GM19438 (cell line): Measurements from ENCODE around the gene ACYP1.

Experiments used
- ATAC-seq: cut with Tn5 transposase; IDR thresholded peaks from one replicate; pipeline ENCODE4 v1.9.1; 2021; ENCODE audit warnings: low read depth; ENCODE audit not compliant: unreplicated experiment

The ACYP1 gene

DNA sequence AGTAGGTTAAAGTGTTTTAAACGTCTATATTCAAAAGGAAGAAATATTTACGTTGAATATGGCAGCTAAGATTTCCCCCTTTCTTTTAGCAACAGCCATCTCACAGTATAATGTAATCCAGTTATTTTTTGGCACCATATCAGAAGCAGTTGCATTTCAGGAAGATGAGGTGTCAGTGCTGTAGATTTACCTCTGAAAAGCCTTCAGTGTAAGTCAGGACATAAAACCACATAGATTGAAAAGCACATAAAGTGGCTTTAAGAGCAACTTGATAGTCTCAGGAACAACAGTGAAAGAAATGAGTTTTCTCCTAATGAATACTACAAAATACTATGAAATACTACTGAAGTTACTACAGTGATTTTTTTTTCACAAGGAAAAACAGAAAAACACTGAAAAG lies 19.5 kb downstream of the ACYP1 start:
- no peak for ATAC-seq

DNA sequence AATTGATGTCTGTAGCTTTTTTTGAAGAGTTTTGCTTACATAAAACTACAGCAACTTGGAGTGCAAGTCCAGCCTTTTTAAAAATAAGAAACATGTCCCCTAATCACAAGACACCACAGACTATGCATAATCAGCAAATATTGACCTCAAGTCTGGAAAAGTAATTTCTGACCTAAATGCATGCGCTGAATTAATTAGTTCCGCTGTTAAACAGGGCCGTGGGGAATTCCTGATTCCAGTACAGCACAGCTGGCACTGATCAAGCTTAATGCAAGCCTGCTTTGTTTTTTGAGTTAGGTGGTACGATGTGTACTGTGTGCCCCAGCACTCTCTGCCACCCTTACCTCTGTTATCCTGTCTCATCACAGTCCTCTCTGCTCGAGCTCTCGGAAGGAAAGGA lies 21.8 kb downstream of the ACYP1 start:
- ATAC-seq, result no peak

DNA sequence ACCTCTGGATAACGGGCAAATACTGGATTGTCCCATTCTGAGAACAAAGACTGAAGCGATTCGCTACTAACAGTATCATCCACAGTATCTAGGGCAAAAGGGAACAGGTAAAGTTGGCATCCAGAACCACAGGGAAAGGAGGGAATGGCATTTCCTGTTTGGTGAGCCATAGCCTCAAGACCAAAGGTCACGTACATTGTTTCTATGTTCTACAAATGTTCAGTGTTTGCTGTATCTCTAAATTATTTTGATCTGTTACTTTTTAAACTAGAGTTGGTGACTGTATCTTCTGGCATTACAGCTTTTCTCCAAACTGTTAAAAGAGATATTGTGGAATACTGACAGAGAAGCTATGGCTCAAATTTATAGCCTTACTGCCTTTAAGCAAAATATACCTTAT lies 22.2 kb downstream of the ACYP1 start:
- no peak for ATAC-seq

DNA sequence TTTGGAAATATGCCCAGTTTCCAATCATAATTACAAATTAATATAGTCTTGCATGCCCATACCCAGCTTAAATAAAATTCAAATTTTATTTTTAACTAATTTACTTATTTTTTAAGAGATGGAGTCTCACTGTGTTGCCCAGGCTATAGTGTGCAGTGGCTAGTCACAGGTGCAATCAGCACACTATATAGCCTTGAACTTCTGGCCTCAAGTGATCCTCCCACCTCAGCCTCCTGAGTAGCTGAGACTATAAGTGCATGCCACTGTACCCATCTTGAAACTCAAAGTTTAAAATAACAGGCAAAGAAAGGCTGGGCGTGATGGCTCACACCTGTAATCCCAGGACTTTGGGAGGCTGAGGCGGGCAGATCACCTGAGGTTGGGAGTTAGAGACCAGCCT lies 22.9 kb downstream of the ACYP1 start:
- no peak for ATAC-seq

DNA sequence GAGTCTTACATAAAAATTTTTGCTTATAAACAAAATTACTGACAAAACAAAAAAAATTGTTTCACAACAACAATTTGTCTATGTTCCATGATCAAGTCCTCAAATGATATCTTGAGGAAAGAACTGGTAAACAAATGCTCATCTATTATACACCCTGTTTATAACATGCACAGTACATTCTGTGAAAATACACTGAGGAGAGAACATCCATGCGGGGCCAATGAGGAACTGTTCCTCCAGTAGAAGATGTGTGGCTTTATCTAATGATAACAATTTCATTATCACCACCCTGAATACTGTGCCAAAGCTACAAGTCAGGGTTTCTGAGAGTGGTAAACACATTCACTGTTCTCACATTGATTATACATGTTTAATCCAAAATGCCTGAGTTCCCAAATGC lies 23.3 kb downstream of the ACYP1 start:
- no peak for ATAC-seq

DNA sequence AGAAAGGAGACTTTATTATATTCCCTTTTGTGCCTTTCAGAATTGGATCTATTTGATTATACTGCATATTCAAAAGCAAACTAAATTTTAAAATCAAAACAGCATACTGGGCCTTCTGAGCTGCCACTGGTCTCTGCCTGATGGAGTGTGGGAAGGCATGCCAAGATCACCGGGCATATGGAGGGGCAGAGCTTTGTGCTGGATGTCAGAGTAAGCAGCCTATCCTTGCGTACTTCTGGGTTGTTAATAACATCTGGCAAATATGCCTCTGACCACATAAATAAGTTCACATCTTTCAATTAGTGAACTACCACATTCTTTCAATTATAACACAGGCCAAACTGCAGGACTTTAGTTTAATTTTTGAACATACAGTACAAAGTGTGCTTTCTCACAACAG lies 30.9 kb downstream of the ACYP1 start:
- ATAC-seq, result no peak

DNA sequence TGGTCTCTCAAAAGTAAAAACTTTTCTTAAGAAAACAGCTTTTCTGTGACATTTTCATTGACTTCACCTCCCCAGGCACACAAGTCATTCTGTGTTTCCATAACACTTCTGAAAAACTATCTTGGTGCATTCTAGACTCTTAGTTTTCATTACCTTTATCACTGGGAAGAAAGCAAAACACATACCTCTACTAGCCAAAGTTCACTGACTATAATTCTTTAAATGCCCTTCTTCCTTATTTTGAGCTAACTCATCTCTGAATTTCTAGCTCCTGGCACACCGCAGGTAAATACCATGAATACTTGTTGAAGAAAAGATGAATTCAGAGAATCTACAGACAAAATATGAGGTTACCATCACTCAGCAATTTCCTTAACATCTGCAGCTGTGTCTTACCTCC lies 33.7 kb downstream of the ACYP1 start:
- no peak for ATAC-seq

DNA sequence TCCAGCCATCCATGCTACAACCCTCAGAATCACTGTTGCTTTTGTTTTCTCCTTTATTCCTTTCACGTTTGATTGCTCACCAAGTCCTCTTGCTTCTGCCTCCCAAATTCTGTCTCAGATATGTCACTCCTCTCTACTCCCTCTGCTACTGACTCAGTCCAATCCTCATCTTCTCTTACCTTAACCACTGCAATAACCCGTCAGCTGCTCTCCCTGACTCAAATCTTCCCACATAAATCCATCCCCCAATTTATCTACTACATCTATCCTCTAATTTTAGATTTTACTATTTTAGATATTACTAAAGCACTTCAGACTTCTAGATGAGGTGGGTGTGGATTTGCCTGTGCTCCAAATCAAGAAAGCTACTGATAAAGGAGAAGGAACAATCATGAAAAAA lies 37.9 kb downstream of the ACYP1 start:
- ATAC-seq, result no peak

DNA sequence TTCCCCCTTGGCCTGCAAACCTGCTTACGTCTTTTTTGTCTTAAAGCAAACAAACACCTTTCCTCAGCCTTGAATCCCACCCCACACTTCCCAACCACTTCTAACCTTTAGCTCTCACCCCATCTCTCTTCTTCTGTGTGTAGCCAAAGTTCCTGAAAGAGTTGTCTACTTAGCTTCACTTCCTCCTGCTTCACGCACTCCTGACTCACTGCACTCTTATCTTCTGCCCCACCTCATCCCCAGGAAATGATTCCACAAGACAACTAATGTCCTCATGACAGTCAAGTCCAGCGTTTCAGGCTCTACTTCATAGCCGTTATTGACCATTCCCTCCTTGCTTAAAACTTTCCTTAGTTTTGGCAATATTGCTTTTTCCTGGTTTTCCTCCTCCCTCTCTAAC lies 38.7 kb downstream of the ACYP1 start:
- no peak for ATAC-seq

DNA sequence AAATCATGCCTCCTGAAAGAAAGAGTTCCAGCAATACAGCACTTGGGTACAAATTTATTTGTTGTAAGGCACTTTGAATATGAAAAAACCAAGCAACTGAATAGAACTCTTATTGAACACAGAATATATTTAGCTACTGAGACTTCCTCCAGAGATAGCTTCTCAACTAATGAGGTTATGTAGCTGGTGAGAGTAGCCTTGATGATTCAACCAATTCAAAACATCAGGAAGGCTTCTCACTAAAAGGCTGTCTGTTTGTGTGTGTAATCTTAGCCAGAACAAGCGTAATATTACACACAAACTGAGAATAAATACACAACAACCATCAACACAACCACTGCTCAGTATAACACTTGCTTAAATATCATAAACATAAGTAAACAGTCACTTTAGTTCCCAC lies 40.7 kb downstream of the ACYP1 start:
- no peak for ATAC-seq

DNA sequence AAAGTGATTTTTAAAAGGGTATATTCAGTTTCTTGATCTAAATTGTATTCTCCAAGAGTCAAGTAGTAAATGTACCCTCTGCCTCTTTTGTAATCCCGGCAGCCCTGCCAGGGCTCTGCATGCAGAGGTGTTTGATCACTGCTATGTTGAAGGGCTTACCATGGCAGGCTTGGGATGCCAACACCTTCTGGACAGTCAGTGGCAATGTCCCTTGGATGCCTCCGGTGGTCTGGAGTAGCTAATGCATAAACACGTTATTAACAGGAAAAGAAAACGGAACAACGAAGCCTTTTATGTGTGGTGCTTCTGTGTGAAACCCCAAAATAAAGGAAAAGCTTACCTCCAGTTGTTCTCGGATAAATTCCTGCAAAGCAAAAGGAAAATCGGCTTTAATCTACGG lies 41.2 kb downstream of the ACYP1 start:
- no peak for ATAC-seq

DNA sequence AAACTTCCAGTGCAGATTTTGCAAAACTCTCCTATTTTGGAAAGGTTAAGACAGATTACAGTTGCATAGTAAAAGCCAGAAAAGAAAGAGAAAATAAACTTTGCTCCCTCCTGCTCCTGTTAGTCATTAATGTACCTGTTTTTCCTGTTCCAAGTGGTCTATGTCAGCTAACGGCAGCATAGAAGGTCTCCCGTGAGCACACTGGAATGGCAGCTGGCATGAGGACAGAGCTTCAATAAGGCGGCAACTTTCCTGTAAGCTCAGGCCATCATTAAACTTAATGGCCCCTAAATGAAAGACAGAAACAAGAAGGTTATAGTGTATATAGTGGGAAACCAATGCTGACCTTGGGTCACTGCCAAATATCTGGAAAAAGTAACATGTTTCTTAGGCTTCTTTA lies 45.1 kb downstream of the ACYP1 start:
- no peak for ATAC-seq

DNA sequence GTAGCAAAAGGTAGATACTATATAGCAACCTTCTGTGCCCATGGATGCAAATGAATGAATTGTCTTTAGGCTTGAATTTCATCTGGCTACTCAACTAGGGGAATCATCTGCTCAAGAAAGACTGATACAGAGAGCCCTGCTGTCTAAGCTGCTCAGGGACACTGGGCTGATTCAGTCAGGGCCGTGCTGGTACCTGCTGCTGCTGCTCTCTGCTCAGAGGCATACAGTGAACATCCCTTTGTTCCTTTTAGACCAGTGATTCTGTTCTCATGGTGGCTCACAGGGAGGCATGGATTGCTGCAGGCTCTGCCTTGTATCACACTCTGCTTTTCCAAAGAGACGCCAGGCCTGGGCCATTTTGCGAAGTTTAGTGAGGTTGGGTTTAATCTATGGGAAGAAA lies 47.0 kb downstream of the ACYP1 start:
- no peak for ATAC-seq

DNA sequence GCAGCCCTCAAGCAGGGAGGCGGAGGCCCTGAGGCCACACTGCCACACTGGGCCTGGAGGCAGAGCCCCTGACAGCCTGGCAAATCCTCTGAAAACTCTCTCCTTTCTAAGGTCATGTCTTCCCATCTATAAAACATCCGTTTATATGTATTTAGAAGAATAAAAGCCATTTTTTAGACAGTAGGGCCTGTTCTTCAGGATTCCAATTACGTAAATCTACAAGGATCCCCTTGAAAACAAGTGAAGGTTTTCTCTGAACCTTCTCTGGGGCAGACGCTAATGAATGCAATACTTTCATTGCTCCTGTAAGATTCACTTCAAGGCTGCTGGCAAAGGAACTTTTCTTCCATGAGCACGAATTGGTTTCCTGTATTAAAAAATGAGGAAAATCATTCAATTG lies 48.3 kb downstream of the ACYP1 start:
- ATAC-seq, result no peak

DNA sequence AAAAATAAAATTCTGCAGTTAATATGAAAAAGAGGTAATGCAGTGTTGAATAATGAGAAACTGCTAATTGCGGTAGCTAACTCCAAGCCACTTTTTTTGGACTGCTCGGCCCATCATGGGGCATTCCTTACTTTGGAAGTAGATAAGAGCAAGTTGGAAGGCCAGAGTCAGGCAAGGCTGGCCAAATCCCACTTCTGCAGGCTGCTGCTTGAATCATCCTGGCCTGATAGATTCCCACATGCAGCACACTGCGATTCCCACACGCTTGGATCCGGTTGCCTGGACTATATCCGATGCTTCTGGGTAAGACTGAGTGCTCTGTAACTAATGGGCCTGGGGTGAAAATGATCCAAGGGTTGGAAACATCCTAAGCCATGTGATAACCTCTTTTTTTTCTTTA lies 50.5 kb downstream of the ACYP1 start:
- no peak for ATAC-seq

DNA sequence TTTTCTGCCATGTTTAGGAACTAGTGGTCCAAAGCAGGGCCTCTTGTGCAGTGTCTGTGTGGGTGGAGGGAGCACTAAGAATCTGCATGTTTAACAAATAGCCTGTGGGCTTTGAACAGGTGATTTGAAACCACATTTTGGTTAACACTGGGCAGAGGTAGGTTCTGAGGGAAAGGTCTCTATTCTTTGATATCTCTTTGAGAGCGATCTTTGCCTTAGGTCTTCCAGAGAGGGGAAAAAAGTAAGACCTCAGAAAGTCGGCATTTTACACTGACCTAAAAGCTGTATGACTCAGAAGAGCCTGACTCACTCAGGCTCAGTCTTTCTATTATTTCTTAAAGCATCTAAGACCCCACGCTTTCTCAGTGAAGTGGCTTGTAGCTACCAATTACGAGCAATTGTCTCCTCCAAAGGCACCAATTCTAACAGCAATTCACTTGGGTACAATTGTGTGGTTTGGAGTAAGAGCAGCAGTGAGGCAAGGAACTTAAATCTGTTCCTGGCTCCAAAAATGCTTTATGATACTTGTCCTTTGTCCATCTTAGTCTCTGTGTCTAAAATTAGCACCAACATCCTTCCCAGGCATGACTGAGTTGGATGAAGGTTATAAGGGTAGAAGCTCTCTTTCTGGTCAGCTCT lies 52.3 kb downstream of the ACYP1 start:
- no peak for ATAC-seq

DNA sequence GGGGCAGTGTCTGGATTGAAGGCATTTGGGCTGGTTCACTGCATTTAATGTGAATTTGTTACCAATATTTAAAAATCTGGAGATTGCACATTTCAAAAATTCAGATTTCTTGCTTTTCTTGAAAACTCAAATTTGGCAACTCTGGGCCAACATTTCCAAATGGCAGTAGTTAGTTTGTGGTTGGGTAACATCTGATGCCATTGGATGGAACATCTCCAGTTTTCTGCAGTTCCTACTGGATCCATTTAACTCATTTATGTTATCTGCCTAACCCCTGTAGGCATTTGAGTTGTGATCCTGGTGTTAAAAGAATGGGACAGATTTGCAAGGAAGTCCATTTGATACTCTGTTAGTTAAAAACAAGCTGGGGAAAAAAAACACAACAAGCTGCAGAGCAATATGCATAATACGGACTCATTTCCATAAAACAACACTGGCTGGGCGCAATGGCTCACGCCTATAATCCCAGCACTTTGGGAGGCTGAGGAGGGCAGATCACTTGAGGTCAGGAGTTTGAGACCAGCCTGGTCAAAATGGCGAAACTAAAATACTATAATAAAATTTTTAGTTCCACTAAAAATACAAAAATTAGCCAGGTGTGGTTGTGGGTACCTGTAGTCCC lies 53.2 kb downstream of the ACYP1 start:
- ATAC-seq, result no peak

DNA sequence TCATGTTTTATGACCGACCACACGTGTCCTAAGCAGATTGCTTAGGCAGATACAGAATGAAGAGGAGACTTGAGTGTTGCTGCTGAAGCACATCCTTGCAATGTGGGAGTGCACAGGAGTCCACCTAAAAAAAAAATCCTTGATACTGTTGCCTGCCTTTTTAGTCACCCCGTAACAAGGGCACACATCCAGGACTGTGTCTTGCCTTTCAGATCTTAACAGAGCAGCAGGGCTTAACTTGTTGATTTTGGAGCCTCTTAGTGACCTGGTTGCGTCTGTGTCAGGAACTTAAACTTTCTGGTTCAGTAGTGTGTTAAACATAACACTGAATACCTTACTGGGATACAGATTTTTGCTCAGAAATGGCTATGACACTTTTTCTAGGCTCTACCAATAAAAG lies 54.6 kb downstream of the ACYP1 start:
- no peak for ATAC-seq

DNA sequence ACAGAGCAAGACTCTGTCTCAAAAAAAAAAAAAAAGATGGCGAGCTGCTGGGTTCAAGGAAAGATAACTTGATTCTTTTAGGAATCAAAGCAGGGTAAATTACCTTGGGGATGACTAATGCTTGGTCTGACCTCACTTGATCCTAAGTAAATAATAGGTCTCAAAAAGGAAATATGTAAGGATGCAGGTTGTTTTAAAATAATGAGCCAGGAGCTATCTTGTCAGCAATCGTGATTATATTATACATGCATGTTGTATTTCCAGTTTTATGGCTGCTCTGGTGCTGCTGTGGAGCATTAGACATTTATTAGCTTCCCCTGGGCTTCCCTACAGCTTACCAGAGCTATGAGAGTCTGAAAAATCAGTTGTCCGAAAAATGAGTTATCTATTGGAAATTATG lies 58.5 kb downstream of the ACYP1 start:
- no peak for ATAC-seq

DNA sequence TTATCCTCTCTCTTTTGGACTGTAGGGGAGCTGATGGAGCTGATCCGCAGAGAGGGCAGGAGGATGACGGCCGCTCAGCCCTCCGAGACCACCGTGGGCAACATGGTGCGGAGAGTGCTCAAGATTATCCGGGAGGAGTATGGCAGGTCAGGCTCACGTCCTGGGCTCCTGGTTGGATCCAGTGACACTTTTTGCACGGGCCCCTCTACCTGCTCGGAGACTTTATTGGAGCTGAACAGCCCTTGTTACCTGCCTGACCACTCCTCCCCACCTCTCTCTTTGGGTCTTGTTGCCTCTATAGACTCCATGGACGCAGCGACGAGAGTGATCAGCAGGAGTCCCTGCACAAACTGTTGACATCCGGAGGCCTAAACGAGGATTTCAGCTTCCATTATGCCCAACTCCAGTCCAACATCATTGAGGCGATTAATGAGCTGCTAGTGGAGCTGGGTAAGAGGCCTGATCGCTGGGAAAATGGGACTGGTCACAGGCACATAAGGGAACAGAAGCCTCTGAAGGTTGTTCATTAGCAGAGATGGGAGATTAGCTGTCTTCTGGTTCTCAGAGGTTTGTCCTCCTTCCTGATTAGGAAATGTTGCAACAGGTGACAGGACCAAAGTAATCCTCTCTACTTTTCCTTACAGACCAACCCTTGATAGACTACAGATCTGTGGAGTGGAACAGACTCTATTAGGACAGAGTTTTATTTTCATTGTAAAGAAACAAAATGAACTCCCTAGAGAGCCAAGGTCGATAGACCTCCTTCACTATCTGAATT lies 60.4 kb downstream of the ACYP1 start:
- no peak for ATAC-seq
